IMR-90 (cell line): ENCODE data around the gene ABCA3.
"Not testable (repeated sequence)": the region's sequence is repeated elsewhere in the genome, so short reads cannot be mapped to it uniquely, and the experiment has no call there.

ENCODE experiments used
- BHLHE40 ChIP-seq: fragments of 150-350 bp; IDR thresholded peaks from 2 replicates; pipeline ENCODE4 v1.6.1; 2016; ENCODE audit warnings: mild to moderate bottlenecking, low read depth, low read length
- MXI1 ChIP-seq: IDR thresholded peaks from 2 replicates; pipeline ENCODE4 v1.6.1; 2012; ENCODE audit warnings: low read depth, mild to moderate bottlenecking, low read length, moderate library complexity, borderline replicate concordance
- POLR2A ChIP-seq: IDR thresholded peaks from 2 replicates; pipeline ENCODE4 v1.6.1; 2012; ENCODE audit warnings: mild to moderate bottlenecking, low read depth, low read length
- RAD21 ChIP-seq: IDR thresholded peaks from 2 replicates; pipeline ENCODE4 v1.6.1; 2012; ENCODE audit warnings: low read length, improper control_type of control experiment
- RCOR1 ChIP-seq: IDR thresholded peaks from 2 replicates; pipeline ENCODE4 v1.6.1; 2012; ENCODE audit warnings: mild to moderate bottlenecking, low read length, improper control_type of control experiment; ENCODE audit not compliant: insufficient replicate concordance
- RFX5 ChIP-seq: IDR thresholded peaks from 2 replicates; pipeline ENCODE4 v1.8.0; 2012; ENCODE audit warnings: low read depth, mild to moderate bottlenecking, low read length, moderate library complexity
- SMC3 ChIP-seq: fragments of 150-350 bp; IDR thresholded peaks from 2 replicates; pipeline ENCODE4 v1.6.1; 2016; ENCODE audit warnings: low read depth, mild to moderate bottlenecking, antibody characterized with exemption, low read length, moderate library complexity
- USF2 ChIP-seq: fragments of 150-350 bp; IDR thresholded peaks from 2 replicates; pipeline ENCODE4 v1.6.1; 2017; ENCODE audit warnings: mild to moderate bottlenecking, antibody characterized with exemption, low read length, low read depth
- TF ChIP-seq, protein P1 (sequence below): conservative IDR thresholded peaks from 2 replicates; pipeline ENCODE4 v1.5.1; 2012; ENCODE audit warnings: mild to moderate bottlenecking, low read depth, low read length, improper control_type of control experiment

GRCh38 chr16:2266887-2267286, 73.6 kb downstream of the ABCA3 start:
- not testable (repeated sequence) for TF ChIP-seq RCOR1, POLR2A, RFX5, SMC3, RAD21, BHLHE40, USF2
- TF ChIP-seq, protein P1, sequence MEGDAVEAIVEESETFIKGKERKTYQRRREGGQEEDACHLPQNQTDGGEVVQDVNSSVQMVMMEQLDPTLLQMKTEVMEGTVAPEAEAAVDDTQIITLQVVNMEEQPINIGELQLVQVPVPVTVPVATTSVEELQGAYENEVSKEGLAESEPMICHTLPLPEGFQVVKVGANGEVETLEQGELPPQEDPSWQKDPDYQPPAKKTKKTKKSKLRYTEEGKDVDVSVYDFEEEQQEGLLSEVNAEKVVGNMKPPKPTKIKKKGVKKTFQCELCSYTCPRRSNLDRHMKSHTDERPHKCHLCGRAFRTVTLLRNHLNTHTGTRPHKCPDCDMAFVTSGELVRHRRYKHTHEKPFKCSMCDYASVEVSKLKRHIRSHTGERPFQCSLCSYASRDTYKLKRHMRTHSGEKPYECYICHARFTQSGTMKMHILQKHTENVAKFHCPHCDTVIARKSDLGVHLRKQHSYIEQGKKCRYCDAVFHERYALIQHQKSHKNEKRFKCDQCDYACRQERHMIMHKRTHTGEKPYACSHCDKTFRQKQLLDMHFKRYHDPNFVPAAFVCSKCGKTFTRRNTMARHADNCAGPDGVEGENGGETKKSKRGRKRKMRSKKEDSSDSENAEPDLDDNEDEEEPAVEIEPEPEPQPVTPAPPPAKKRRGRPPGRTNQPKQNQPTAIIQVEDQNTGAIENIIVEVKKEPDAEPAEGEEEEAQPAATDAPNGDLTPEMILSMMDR: not testable (repeated sequence)
- peak; percentile 67; the same call in 1 of the 2 replicates for TF ChIP-seq MXI1
